Measurements from ENCODE around the gene NAMPT. TPM values are rescaled to one million over a fixed set of nuclear protein-coding genes. Genes with fewer than 3 reads are reported as not detected.

Gene NAMPT
- total RNA-seq, 1 donor from 2014 or later = 35.2 TPM

GRCh38 chr7:106316947-106317346 is 32.2 kb upstream of the NAMPT start:
- no peak overlapping the region for H3K4me3 Mint-ChIP-seq (ENCODE audit: low read depth)
- no peaks in the 10 kb centered on the region for H3K4me1 Mint-ChIP-seq (ENCODE audit: low read depth)
- H3K9me3 Mint-ChIP-seq (ENCODE audit: low read depth) = peaks cover 8% of the 10 kb centered on the region
- no peaks in the 10 kb centered on the region for H3K36me3 Mint-ChIP-seq (ENCODE audit: insufficient read depth)
- no peak for TF ChIP-seq CTCF (IDR thresholded peaks at IDR 0.05; ENCODE audit: unreplicated experiment)
- no peak for DNase-seq (ENCODE audit: low spot score, unreplicated experiment)
- no peak overlapping the region for H3K27ac Mint-ChIP-seq
- no peaks in the 10 kb centered on the region for H3K27me3 Mint-ChIP-seq

GRCh38 chr7:106314875-106315274 is 30.1 kb upstream of the NAMPT start:
- no peak for TF ChIP-seq CTCF (IDR thresholded peaks at IDR 0.05; ENCODE audit: unreplicated experiment)
- no peak for DNase-seq (ENCODE audit: low spot score, unreplicated experiment)
- H3K4me1 Mint-ChIP-seq (ENCODE audit: low read depth) = no peaks in the 10 kb centered on the region
- H3K4me3 Mint-ChIP-seq (ENCODE audit: low read depth) = no peak overlapping the region
- H3K27me3 Mint-ChIP-seq = no peaks in the 10 kb centered on the region
- no peak overlapping the region for H3K27ac Mint-ChIP-seq
- no peaks in the 10 kb centered on the region for H3K36me3 Mint-ChIP-seq (ENCODE audit: insufficient read depth)
- peaks cover 2% of the 10 kb centered on the region for H3K9me3 Mint-ChIP-seq (ENCODE audit: low read depth)

- no peak for TF ChIP-seq CTCF (IDR thresholded peaks at IDR 0.05; ENCODE audit: unreplicated experiment)
- peaks cover 2% of the 10 kb centered on the region for H3K9me3 Mint-ChIP-seq (ENCODE audit: low read depth)
- DNase-seq (ENCODE audit: low spot score, unreplicated experiment) = no peak
- H3K36me3 Mint-ChIP-seq (ENCODE audit: insufficient read depth) = no peaks in the 10 kb centered on the region
- H3K4me1 Mint-ChIP-seq (ENCODE audit: low read depth) = no peaks in the 10 kb centered on the region
- H3K4me3 Mint-ChIP-seq (ENCODE audit: low read depth) = no peak overlapping the region
- H3K27me3 Mint-ChIP-seq = no peaks in the 10 kb centered on the region
- no peak overlapping the region for H3K27ac Mint-ChIP-seq
Observed at GRCh38 chr7:106313966-106314365, 29.2 kb upstream of the NAMPT start.

GRCh38 chr7:106313456-106313901 is 28.7 kb upstream of the NAMPT start:
- H3K9me3 Mint-ChIP-seq (ENCODE audit: low read depth) = peaks cover 2% of the 10 kb centered on the region

GRCh38 chr7:106312906-106313305 is 28.1 kb upstream of the NAMPT start:
- no peak for TF ChIP-seq CTCF (IDR thresholded peaks at IDR 0.05; ENCODE audit: unreplicated experiment)
- H3K4me3 Mint-ChIP-seq (ENCODE audit: low read depth) = no peak overlapping the region
- no peaks in the 10 kb centered on the region for H3K27me3 Mint-ChIP-seq
- DNase-seq (ENCODE audit: low spot score, unreplicated experiment) = no peak
- no peak overlapping the region for H3K27ac Mint-ChIP-seq
- no peaks in the 10 kb centered on the region for H3K4me1 Mint-ChIP-seq (ENCODE audit: low read depth)
- no peaks in the 10 kb centered on the region for H3K36me3 Mint-ChIP-seq (ENCODE audit: insufficient read depth)
- peaks cover 2% of the 10 kb centered on the region for H3K9me3 Mint-ChIP-seq (ENCODE audit: low read depth)

More at GRCh38 chr7:106313456-106313901, 28.7 kb upstream of the NAMPT start:
- DNase-seq (ENCODE audit: low spot score, unreplicated experiment) = no peak
- no peaks in the 10 kb centered on the region for H3K4me1 Mint-ChIP-seq (ENCODE audit: low read depth)
- no peak overlapping the region for H3K27ac Mint-ChIP-seq
- no peaks in the 10 kb centered on the region for H3K36me3 Mint-ChIP-seq (ENCODE audit: insufficient read depth)
- no peak for TF ChIP-seq CTCF (IDR thresholded peaks at IDR 0.05; ENCODE audit: unreplicated experiment)
- no peaks in the 10 kb centered on the region for H3K27me3 Mint-ChIP-seq
- H3K4me3 Mint-ChIP-seq (ENCODE audit: low read depth) = no peak overlapping the region

All from progenitor cell of endocrine pancreas (in vitro differentiated cells).